ENCODE measurements around the gene FUBP3. TPM values are rescaled to one million over a fixed set of nuclear protein-coding genes. Genes with fewer than 3 reads are reported as not detected.

The FUBP3 gene
- total RNA-seq, 1 experiment from 2014 or later: 73.7 TPM

GRCh38 chr9:130542038-130542437 lies 37.3 kb upstream of the FUBP3 start:
- H3K9me2 ChIP-seq (ENCODE audit: insufficient read depth): no peaks in the 10 kb centered on the region
- no peaks in the 10 kb centered on the region for H4K20me1 ChIP-seq (ENCODE audit: insufficient read depth)
- no peaks in the 10 kb centered on the region for H3K79me2 ChIP-seq (ENCODE audit: insufficient read depth, low read length)
- no peak overlapping the region for H3K4me3 ChIP-seq (replicated peaks in 1 of 2; ENCODE audit: low read depth in 1 of 2, low read length in 2 of 2)
- ATAC-seq (no peak), DNase-seq (ENCODE audit: low read depth, low spot score) (no peak)
- BruUV-seq (replicated peaks): no TSS peak
- no peak overlapping the region for H3K9ac ChIP-seq (ENCODE audit: low read length)
- intact Hi-C loops (cut with micrococcal nuclease): no loop called here
- H3K4me2 ChIP-seq (ENCODE audit: low read length): no peak overlapping the region
- ChIA-PET CTCF (interaction anchor here (1.0 kb wide), 1 partner anchor 142 kb away, joined by 3 read pairs; no protein-coding TSS in a partner anchor), POLR2A (no interaction called here), RAD21 (ENCODE audit: low non-redundant PET in 1 of 2, low total read pairs in 2 of 2, uncharacterized antibody in 2 of 2, unreplicated experiment in 2 of 2) (no interaction called here)
- peaks cover 2% of the 10 kb centered on the region; the same call in 1 of the 2 replicates for H3K27me3 ChIP-seq (ENCODE audit: insufficient read depth, low read length)
- TF ChIP-seq ELF1 (IDR thresholded peaks at IDR 0.05; ENCODE audit: borderline replicate concordance, low read depth) (no peak), EZH2 (IDR thresholded peaks at IDR 0.05) (no peak), ZNF274 (IDR thresholded peaks at IDR 0.05; ENCODE audit: low read depth, low read length) (no peak), ZFX (IDR thresholded peaks at IDR 0.05) (no peak), EGR1 (IDR thresholded peaks at IDR 0.05; ENCODE audit: low read depth) (no peak), ZBTB33 (IDR thresholded peaks at IDR 0.05; ENCODE audit: extremely low read depth, insufficient replicate concordance, low read length) (no peak), CEBPB (IDR thresholded peaks at IDR 0.05; ENCODE audit: low read depth) (no peak), ATF3 (IDR thresholded peaks at IDR 0.05) (no peak), CTCF (IDR thresholded peaks at IDR 0.05 in 2 of 3, conservative IDR thresholded peaks at IDR 0.05 in 1 of 3; ENCODE audit: borderline replicate concordance in 1 of 3, insufficient read depth in 1 of 3, low read depth in 2 of 3, low read length in 2 of 3) (no peak), TCF7L2 (IDR thresholded peaks at IDR 0.05; ENCODE audit: borderline replicate concordance, extremely low read depth, insufficient read depth, insufficient read length) (no peak)
- TF ChIP-seq, protein P1, sequence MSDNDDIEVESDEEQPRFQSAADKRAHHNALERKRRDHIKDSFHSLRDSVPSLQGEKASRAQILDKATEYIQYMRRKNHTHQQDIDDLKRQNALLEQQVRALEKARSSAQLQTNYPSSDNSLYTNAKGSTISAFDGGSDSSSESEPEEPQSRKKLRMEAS (IDR thresholded peaks at IDR 0.05): no peak
- H2AFZ ChIP-seq (ENCODE audit: low read depth, low read length, poor library complexity, severe bottlenecking): no peak overlapping the region
- no peaks in the 10 kb centered on the region for H3K9me3 ChIP-seq (ENCODE audit: control insufficient read depth in 1 of 2, insufficient read depth in 1 of 2, low read depth in 1 of 2, low read length in 2 of 2)
- no peak overlapping the region for H3K27ac ChIP-seq (ENCODE audit: low read depth, low read length)
- H3K36me3 ChIP-seq (ENCODE audit: control insufficient read depth in 1 of 2, insufficient read depth in 2 of 2, low read length in 2 of 2): no peaks in the 10 kb centered on the region
- H3K4me1 ChIP-seq (ENCODE audit: control insufficient read depth in 1 of 2, insufficient read depth in 2 of 2, low read length in 2 of 2): peaks cover 5 to 30% of the 10 kb centered on the region in 2 experiments

Measured in HCT116 (cell line).